Measurements from ENCODE around the gene SLCO3A1. TPM values are rescaled to one million over a fixed set of nuclear protein-coding genes. Genes with fewer than 3 reads are reported as not detected.

SLCO3A1 gene
- total RNA-seq, 1 experiment from 2014 or later = 5.1 TPM

DNA sequence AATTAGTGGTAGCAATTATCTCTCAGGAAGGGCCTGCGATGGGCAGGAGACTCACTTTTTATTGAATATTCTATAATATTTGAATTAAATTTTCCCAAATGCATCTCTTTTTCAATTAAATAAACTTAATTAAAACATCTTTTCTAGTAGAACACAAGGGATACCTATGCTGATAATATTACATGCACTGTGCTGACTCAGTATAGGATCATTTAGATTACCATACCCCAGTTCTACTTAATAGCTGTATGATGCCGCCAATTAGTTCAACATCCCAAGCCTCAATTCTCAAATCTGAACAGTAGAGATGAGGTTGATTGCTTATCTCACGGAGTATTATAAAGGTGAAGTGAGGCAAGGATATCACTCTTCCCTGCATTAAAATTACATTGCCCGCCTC is 149.2 kb downstream of the SLCO3A1 start:
- ChIA-PET CTCF (no interaction called here), RAD21 (ENCODE audit: low non-redundant PET in 1 of 2, low total read pairs in 2 of 2, uncharacterized antibody in 2 of 2, unreplicated experiment in 2 of 2) (no interaction called here), POLR2A (no interaction called here)
- TF ChIP-seq ZFX (IDR thresholded peaks at IDR 0.05) (no peak), ELF1 (IDR thresholded peaks at IDR 0.05; ENCODE audit: borderline replicate concordance, low read depth) (no peak), EZH2 (IDR thresholded peaks at IDR 0.05) (no peak), CEBPB (IDR thresholded peaks at IDR 0.05; ENCODE audit: low read depth) (no peak), TCF7L2 (IDR thresholded peaks at IDR 0.05; ENCODE audit: borderline replicate concordance, extremely low read depth, insufficient read depth, insufficient read length) (no peak)
- DNase-seq (ENCODE audit: low read depth, low spot score) (no peak), ATAC-seq (no peak)
- H3K4me1 ChIP-seq (ENCODE audit: control insufficient read depth in 1 of 2, insufficient read depth in 2 of 2, low read length in 2 of 2) = no peaks in the 10 kb centered on the region
- H3K4me2 ChIP-seq (ENCODE audit: low read length) = no peak overlapping the region
- intact Hi-C loops (cut with micrococcal nuclease) = no loop called here
- no peaks in the 10 kb centered on the region for H3K9me2 ChIP-seq (ENCODE audit: insufficient read depth)
- no peaks in the 10 kb centered on the region for H3K79me2 ChIP-seq (ENCODE audit: insufficient read depth, low read length)
- H2AFZ ChIP-seq (ENCODE audit: low read depth, low read length, poor library complexity, severe bottlenecking) = no peak overlapping the region
- no peak overlapping the region for H3K9ac ChIP-seq (ENCODE audit: low read length)
- H4K20me1 ChIP-seq (ENCODE audit: insufficient read depth) = no peaks in the 10 kb centered on the region; the same call in 1 of the 2 replicates
- no peak overlapping the region for H3K4me3 ChIP-seq (replicated peaks in 1 of 2; ENCODE audit: low read depth in 1 of 2, low read length in 2 of 2)
- no peaks in the 10 kb centered on the region for H3K9me3 ChIP-seq (ENCODE audit: control insufficient read depth in 1 of 2, insufficient read depth in 1 of 2, low read depth in 1 of 2, low read length in 2 of 2)
- BruUV-seq (replicated peaks) = no TSS peak
- H3K36me3 ChIP-seq (ENCODE audit: control insufficient read depth in 1 of 2, insufficient read depth in 2 of 2, low read length in 2 of 2) = no peaks in the 10 kb centered on the region
- no peaks in the 10 kb centered on the region; the same call in 1 of the 2 replicates for H3K27me3 ChIP-seq (ENCODE audit: insufficient read depth, low read length)
- H3K27ac ChIP-seq (ENCODE audit: low read depth, low read length) = no peak overlapping the region

DNA sequence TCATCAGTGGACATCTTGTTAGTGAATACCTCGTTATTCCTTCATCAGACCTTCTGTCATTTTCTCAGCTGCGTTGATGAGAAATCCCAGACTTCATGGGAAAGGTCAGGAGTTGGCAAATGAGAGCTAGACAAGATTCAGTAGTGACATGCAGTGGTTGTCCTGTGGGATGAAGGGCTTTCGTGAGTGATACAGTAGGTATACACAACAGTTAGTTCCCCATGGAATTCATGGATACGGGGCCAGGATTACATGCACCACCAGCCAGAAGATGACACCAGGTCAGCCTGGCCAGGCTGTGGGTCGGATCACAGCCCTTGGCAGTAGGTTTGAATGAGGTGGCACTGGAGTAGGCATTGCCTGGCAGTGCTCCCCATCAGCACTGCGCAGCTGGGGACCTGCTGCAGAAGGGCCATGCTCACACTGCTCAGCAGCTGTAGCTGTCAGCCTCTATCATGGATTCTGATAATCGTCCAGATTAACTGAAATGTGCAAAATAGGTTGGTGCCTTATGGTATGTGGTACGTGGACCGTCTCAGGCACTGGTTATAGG is 150.1 kb downstream of the SLCO3A1 start:
- Histone ChIP-seq H4K20me1 (ENCODE audit: insufficient read depth) (no peaks in the 10 kb centered on the region; the same call in 1 of the 2 replicates), H3K4me1 (ENCODE audit: control insufficient read depth in 1 of 2, insufficient read depth in 2 of 2, low read length in 2 of 2) (no peaks in the 10 kb centered on the region), H3K79me2 (ENCODE audit: insufficient read depth, low read length) (no peaks in the 10 kb centered on the region), H2AFZ (ENCODE audit: low read depth, low read length, poor library complexity, severe bottlenecking) (no peak overlapping the region), H3K4me3 (replicated peaks in 1 of 2; ENCODE audit: low read depth in 1 of 2, low read length in 2 of 2) (no peak overlapping the region), H3K36me3 (ENCODE audit: control insufficient read depth in 1 of 2, insufficient read depth in 2 of 2, low read length in 2 of 2) (no peaks in the 10 kb centered on the region), H3K27ac (ENCODE audit: low read depth, low read length) (no peak overlapping the region), H3K27me3 (ENCODE audit: insufficient read depth, low read length) (no peaks in the 10 kb centered on the region; the same call in 1 of the 2 replicates), H3K9me2 (ENCODE audit: insufficient read depth) (no peaks in the 10 kb centered on the region), H3K9ac (ENCODE audit: low read length) (no peak overlapping the region), H3K4me2 (ENCODE audit: low read length) (no peak overlapping the region), H3K9me3 (ENCODE audit: control insufficient read depth in 1 of 2, insufficient read depth in 1 of 2, low read depth in 1 of 2, low read length in 2 of 2) (no peaks in the 10 kb centered on the region)
- TF ChIP-seq EGR1 (IDR thresholded peaks at IDR 0.05; ENCODE audit: low read depth) (no peak), JUND (IDR thresholded peaks at IDR 0.05) (no peak), RAD21 (IDR thresholded peaks at IDR 0.05; ENCODE audit: low read depth) (no peak), SIN3A (IDR thresholded peaks at IDR 0.05; ENCODE audit: low read depth) (no peak), ZFX (IDR thresholded peaks at IDR 0.05) (no peak), YY1 (IDR thresholded peaks at IDR 0.05; ENCODE audit: extremely low read depth, insufficient replicate concordance, low read depth, low read length) (no peak), FOSL1 (IDR thresholded peaks at IDR 0.05; ENCODE audit: low read depth) (no peak), CEBPB (IDR thresholded peaks at IDR 0.05; ENCODE audit: low read depth) (no peak), CBX3 (IDR thresholded peaks at IDR 0.05; ENCODE audit: low read depth) (no peak), SRF (IDR thresholded peaks at IDR 0.05; ENCODE audit: low read depth) (no peak), EZH2phosphoT487 (IDR thresholded peaks at IDR 0.05; ENCODE audit: borderline replicate concordance) (no peak)
- TF ChIP-seq, protein P1, sequence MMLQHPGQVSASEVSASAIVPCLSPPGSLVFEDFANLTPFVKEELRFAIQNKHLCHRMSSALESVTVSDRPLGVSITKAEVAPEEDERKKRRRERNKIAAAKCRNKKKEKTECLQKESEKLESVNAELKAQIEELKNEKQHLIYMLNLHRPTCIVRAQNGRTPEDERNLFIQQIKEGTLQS (IDR thresholded peaks at IDR 0.05) = no peak
- TF ChIP-seq, protein P2, sequence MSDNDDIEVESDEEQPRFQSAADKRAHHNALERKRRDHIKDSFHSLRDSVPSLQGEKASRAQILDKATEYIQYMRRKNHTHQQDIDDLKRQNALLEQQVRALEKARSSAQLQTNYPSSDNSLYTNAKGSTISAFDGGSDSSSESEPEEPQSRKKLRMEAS (IDR thresholded peaks at IDR 0.05) = no peak
- TF ChIP-seq, protein P3, sequence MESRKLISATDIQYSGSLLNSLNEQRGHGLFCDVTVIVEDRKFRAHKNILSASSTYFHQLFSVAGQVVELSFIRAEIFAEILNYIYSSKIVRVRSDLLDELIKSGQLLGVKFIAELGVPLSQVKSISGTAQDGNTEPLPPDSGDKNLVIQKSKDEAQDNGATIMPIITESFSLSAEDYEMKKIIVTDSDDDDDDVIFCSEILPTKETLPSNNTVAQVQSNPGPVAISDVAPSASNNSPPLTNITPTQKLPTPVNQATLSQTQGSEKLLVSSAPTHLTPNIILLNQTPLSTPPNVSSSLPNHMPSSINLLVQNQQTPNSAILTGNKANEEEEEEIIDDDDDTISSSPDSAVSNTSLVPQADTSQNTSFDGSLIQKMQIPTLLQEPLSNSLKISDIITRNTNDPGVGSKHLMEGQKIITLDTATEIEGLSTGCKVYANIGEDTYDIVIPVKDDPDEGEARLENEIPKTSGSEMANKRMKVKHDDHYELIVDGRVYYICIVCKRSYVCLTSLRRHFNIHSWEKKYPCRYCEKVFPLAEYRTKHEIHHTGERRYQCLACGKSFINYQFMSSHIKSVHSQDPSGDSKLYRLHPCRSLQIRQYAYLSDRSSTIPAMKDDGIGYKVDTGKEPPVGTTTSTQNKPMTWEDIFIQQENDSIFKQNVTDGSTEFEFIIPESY (IDR thresholded peaks at IDR 0.05; ENCODE audit: extremely low read depth, insufficient replicate concordance, low read length) = no peak
- TF ChIP-seq, protein P4, sequence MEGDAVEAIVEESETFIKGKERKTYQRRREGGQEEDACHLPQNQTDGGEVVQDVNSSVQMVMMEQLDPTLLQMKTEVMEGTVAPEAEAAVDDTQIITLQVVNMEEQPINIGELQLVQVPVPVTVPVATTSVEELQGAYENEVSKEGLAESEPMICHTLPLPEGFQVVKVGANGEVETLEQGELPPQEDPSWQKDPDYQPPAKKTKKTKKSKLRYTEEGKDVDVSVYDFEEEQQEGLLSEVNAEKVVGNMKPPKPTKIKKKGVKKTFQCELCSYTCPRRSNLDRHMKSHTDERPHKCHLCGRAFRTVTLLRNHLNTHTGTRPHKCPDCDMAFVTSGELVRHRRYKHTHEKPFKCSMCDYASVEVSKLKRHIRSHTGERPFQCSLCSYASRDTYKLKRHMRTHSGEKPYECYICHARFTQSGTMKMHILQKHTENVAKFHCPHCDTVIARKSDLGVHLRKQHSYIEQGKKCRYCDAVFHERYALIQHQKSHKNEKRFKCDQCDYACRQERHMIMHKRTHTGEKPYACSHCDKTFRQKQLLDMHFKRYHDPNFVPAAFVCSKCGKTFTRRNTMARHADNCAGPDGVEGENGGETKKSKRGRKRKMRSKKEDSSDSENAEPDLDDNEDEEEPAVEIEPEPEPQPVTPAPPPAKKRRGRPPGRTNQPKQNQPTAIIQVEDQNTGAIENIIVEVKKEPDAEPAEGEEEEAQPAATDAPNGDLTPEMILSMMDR (IDR thresholded peaks at IDR 0.05 in 2 of 3, conservative IDR thresholded peaks at IDR 0.05 in 1 of 3; ENCODE audit: borderline replicate concordance in 1 of 3, insufficient read depth in 1 of 3, low read depth in 2 of 3, low read length in 2 of 3) = no peak
- DNase-seq (ENCODE audit: low read depth, low spot score) = no peak
- POLR2A ChIA-PET = no interaction called here
- intact Hi-C loops (cut with micrococcal nuclease) = no loop called here
- no peak for ATAC-seq
- no TSS peak for BruUV-seq (replicated peaks)
- CTCF ChIA-PET = no interaction called here
- RAD21 ChIA-PET (ENCODE audit: low non-redundant PET in 1 of 2, low total read pairs in 2 of 2, uncharacterized antibody in 2 of 2, unreplicated experiment in 2 of 2) = no interaction called here

All from HCT116 (cell line).